Mucosa of gallbladder (tissue), 1 donor: ENCODE results near the gene ZNF462. TPM values are rescaled to one million over a fixed set of nuclear protein-coding genes. Genes with fewer than 3 reads are reported as not detected.
"Not testable (repeated sequence)": the region's sequence is repeated elsewhere in the genome, so short reads cannot be mapped to it uniquely, and the experiment has no call there.

Experiments
- DNase-seq: peaks from one replicate; pipeline ENCODE4 v3.0.0-alpha.2; 2020; ENCODE audit warnings: low spot score
- total RNA-seq: library from RNA; stranded (reverse); gene quantifications from one replicate; pipeline ENCODE4 v1.2.1, GENCODE V29; 2021
- donor health status: DM: no; HTN: no; CAD: no.

The ZNF462 gene
- total RNA-seq, 1 donor from 2014 or later, result 37.1 TPM

DNA sequence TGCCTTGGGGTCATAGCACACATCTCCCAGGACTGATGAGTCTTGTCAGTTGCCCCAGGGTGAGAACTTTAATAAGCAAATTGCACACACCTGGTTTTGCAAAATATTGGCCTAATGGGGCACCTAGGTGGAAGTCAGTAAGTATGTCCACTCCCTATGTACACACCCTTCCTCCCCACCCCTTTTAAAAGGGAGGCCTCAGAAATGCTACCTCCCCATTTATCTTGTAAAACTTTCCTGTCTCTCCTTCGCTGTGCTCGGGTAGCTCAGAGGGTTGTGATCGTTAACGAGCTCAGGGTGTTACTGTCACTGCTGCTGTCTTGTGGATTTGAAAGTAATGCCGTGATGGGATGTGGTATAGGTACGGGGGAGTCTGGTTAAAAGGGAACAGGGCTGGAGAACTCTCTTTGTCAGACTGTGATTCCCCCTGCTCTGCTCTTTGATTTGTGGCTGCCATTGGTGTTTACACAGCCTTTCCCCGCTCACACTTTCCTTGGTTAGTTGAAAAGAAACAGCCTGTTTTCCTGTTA lies 26.2 kb downstream of the ZNF462 start:
- no peak for DNase-seq

- no peak for DNase-seq
Measured at GRCh38 chr9:106890608-106891007, 27.6 kb downstream of the ZNF462 start.

DNA sequence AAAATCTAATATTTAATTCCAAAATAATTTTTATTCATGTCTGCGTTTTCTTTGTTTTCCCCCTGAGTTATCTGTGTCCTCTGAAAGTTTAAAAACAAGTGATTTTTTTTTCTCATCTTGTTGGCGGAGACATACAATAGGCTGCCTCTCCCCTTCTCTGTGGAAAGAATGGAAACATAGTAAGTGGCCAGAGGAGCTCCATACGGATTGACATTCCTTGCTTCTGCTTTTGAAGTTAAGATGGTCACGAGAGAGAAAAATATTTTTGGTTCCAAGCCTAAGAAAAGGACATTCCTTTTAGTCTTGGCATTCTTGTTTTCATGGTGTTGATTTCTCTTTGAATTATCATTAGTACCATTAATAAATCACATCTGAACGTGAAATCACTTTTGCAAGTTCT lies 28.3 kb downstream of the ZNF462 start:
- DNase-seq, result no peak

- DNase-seq, result peak; percentile 80
Measured at GRCh38 chr9:106892632-106893031, 29.7 kb downstream of the ZNF462 start.

GRCh38 chr9:106893088-106893487 lies 30.1 kb downstream of the ZNF462 start:
- DNase-seq, result no peak

- no peak for DNase-seq
Measured at GRCh38 chr9:106896695-106897094, 33.7 kb downstream of the ZNF462 start.

DNA sequence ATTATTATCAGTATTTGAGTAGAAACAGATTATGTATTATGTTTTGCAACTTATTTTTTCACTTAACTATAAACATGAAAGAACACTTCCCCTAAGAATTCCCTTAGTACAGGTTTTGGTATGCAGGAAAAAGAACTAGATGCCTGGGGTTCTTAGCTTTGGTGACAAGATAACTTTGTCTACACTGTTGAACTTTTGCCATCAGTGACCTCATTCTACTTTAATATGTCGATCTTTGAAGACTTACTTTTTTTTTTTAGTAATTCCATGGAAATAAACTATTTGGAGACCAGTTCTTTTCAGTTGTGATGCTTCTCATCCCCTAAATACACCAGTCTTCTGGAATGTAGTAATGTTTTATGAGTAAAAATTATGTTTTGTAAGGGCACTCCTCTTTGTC lies 34.3 kb downstream of the ZNF462 start:
- DNase-seq, result no peak

DNA sequence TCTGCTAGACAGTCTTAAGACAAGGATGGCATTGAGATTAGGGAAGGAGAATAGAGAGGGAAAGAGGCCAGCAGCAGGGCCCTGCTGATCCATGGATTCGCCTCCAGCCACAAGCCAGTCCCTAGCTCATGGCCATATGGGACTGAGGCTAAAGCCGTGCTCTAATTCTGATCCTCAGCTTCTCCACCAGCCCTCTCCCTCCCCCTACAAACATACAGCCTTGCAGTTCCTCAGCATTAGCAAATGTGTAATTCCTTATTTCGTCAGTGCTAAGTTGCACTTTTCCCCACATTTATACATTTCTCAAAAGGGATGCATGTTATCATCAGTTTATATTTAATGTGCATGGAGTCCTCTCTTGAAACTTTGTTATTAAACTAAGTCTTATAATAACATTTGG lies 34.8 kb downstream of the ZNF462 start:
- no peak for DNase-seq

DNA sequence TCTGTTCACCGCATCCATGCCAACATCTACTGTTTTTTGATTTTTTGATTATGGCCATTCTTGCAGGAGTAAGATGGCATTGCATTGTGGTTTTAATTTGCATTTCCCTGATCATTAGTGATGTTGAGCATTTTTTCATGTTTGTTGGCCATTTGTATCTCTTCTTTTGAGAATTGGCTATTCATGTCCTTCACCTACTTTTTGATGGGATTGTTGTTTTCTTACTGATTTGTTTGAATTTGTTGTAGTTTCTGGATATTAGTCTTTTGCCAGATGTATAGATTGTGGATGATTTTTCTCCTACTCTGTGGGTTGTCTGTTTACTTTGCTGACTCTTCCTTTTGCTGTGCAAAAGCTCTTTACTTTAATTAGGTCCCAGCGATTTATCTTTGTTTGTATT lies 37.6 kb downstream of the ZNF462 start:
- DNase-seq, result not testable (repeated sequence)

GRCh38 chr9:106906129-106906528 lies 43.2 kb downstream of the ZNF462 start:
- DNase-seq, result no peak

- DNase-seq, result no peak
Measured at GRCh38 chr9:106911951-106912350, 49.0 kb downstream of the ZNF462 start.

DNA sequence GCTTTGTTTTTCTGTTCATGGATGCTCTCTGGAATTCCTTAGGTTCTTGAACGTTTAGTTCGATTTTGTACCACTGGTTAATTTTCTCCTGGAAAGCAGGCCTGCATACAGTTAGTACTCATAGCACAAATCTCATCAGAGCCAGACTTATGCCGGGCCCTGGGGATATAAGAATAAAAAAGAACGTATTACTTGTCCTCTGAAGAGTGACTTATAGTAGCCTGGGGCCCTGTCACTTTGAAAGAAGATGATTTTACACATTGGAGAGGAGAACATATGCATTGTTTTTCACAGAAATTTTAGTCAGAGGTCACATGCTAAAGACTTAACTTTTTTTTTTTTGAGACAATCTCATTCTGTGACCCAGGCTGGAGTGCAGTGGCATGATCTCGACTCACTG lies 50.3 kb downstream of the ZNF462 start:
- no peak for DNase-seq

DNA sequence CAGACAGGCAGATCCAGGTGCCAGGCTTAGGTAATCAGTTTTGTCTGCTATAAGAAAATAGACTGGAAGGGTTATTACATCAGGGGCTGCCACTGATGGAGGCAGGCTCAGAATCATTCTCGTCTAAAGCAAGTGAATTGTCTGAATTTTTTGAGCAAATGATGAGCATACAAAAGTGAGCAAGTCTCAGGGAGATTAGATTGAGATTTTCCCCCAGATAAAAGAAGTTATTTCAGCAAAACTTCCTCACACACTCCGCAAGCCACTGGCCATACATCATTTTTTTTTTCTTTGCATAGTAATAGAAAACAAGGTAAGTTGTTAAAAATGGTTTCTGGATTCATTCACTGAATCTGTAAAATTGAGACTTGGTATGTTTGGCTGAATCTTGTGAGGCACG lies 52.9 kb downstream of the ZNF462 start:
- no peak for DNase-seq

GRCh38 chr9:106916466-106917235 lies 53.7 kb downstream of the ZNF462 start:
- peak; percentile 88 for DNase-seq

DNA sequence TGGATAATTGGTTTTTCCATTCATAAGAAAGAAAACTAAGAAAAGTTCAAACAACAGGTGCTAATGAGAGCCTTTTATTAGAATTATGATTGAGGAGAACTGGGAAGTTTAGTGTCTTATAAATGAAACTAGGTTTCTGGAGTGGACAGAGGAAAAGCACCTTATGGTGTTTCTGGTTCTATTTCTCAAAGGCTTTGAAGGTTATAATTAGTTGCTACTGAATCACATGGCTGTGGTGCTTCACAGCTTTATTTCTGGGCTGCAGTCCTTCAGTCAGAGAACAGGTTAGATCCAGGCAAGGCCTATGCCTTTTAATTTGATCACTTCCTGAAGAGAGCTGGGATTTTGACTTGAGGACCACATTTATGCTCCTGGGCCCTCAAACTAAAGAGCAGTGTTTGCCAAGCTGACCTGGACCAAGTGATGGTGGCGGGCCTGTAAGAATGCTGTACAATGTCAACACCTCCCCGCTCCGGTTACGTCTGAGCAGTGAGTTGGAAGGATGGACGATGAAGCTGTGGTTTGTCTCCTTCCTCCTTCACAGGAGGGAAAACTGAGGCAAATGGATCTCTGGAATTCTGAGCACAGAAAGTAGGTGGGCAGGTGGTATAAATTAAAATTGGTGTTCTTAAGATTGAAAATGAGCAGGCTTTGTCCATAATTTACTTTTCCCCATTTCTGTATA lies 56.0 kb downstream of the ZNF462 start:
- no peak for DNase-seq

DNA sequence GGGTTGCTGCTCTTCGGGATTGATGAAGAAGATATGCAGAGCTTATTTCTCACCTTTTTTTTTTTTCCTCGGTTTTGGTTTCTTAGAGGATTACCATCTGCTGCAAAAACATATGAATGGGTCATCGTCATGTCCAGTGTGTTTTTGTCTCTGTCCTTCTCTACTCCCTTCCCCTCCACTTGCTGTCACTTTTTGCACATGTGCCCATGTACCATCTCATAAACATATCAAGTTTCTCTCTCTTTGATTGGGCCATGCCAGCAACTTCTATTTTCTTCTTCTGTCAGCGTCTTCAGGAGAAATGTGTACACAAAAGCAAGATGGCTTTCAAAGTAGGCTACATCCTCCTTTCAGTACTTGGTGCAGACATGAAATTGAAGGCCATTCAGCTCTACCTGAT lies 57.1 kb downstream of the ZNF462 start:
- DNase-seq, result no peak

DNA sequence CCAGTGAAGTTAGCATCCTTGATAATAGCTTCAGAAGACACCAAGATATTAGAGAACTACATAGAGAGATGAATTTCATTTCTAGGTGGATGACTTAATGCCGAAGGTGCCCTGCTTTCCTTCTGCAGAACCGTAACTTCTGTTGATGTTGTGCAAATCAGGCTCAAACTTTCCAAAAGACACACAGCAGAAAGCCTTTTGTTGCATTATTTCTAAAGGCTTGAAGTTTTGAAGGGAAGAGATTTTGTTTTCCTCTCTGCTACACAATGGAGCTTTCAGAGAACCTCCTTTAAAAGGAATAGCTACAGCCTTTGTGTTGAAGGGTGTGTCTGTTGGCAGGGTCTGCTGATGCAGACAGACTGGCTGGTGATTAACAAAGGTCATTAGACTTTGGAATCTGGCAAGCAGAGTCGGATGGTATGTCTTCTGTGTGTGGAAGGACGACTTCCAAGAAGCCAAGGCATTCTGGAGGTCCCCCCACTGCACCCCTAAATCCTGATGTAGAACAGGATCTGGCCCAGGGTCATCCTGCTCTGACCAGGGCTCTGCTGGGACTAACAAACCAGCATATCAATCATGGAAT lies 57.8 kb downstream of the ZNF462 start:
- peak; percentile 75 for DNase-seq

DNA sequence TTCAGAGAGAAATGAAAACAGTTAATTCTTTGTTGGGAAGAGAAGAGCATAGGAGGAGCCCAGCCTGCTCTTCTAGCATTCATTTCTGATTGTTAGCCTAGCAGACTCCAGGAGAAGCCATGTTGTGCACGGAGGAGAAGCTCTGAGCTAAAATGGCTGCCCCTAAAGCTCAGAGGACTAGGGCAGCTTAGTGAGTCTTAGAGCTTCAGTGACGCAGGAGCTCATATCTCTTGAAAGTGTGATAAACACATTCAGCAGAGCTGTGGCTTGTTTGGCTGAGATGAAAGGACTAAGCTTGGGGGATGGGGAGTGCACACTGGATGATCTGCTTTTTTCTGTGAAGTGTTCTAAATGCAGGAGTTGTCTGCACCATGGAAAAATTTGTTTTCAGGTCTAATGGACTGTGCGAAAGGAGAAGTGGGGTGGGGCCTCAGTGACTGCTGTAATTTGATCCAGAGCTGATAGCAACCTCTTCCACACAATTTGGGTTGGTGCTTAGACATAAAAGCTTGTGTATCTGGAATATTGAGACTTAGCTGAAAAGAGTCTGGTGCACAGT lies 58.5 kb downstream of the ZNF462 start:
- peak; percentile 67 for DNase-seq

DNA sequence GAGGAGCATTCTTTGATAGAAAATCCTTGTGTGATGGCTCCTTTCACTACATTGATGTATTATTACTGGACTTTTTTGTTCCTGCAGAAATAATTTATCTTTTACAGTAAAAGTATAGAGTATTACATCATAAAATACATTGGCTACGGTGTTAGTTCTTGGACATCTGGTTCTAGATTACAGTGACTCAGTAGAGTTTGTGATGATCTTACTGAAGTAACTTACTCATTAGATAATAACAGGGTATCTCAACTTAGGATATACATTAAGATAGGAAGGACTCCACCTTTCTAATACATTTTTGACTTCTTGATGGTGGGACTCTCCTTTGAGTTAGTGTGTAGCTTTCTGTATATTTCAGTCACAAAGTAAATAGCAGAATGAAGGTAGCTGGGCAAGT lies 59.1 kb downstream of the ZNF462 start:
- DNase-seq, result no peak

GRCh38 chr9:106925392-106925791 lies 62.4 kb downstream of the ZNF462 start:
- DNase-seq, result no peak

- DNase-seq, result no peak
Measured at GRCh38 chr9:106927916-106928315, 65.0 kb downstream of the ZNF462 start.

GRCh38 chr9:106928350-106928749 lies 65.4 kb downstream of the ZNF462 start:
- DNase-seq, result no peak
